ENCODE measurements around the gene RNF128. TPM values are rescaled to one million over a fixed set of nuclear protein-coding genes. Genes with fewer than 3 reads are reported as not detected.

RNF128 gene
- polyA plus RNA-seq, 1 donor (not counting 4 experiments of a cell fraction or from before 2014, with no cell fraction given): 20.1 TPM

DNA sequence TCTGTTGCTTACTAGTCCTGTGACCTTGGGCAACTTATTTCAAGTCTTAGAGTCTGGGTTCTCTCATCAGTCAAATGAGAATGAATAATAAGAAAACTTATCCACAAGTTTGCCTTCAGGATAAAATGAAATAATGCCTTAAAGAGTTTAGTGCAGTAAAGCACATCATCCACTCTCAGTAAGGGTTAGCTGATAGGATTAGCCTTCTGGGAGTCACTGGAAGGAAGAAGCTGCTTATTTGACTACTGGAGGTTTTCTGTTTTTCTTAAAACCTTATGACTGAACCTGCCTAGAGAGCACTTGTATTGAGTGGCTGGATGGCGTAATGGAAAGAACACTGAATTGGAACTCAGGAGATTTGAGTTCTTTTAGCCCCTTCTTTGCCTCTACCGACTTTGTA, 1.8 kb downstream of the RNF128 start:
- H3K4me2 ChIP-seq (ENCODE audit: control insufficient read depth, extremely low read depth, insufficient read depth, low read depth, low read length): peak overlapping the region; percentile 81
- FAIRE-seq (no peak), DNase-seq (ENCODE audit: low read depth, low spot score) (no peak)
- no peaks in the 10 kb centered on the region for H4K20me1 ChIP-seq (ENCODE audit: control insufficient read depth, extremely low read depth, insufficient read depth, low read length)
- TF ChIP-seq, protein P1, sequence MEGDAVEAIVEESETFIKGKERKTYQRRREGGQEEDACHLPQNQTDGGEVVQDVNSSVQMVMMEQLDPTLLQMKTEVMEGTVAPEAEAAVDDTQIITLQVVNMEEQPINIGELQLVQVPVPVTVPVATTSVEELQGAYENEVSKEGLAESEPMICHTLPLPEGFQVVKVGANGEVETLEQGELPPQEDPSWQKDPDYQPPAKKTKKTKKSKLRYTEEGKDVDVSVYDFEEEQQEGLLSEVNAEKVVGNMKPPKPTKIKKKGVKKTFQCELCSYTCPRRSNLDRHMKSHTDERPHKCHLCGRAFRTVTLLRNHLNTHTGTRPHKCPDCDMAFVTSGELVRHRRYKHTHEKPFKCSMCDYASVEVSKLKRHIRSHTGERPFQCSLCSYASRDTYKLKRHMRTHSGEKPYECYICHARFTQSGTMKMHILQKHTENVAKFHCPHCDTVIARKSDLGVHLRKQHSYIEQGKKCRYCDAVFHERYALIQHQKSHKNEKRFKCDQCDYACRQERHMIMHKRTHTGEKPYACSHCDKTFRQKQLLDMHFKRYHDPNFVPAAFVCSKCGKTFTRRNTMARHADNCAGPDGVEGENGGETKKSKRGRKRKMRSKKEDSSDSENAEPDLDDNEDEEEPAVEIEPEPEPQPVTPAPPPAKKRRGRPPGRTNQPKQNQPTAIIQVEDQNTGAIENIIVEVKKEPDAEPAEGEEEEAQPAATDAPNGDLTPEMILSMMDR (optimal IDR thresholded peaks at IDR 0.05 in 1 of 3, IDR thresholded peaks at IDR 0.05 in 1 of 3, conservative IDR thresholded peaks at IDR 0.05 in 1 of 3; ENCODE audit: extremely low read depth in 1 of 3, insufficient read depth in 2 of 3, low read length in 3 of 3): no peak
- TF ChIP-seq EZH2 (IDR thresholded peaks at IDR 0.05; ENCODE audit: low read length): no peak
- H3K27ac ChIP-seq (ENCODE audit: control insufficient read depth, insufficient read depth, low read length): peak overlapping the region; percentile 70
- peak overlapping the region; percentile 81 for H3K9ac ChIP-seq (ENCODE audit: control insufficient read depth, extremely low read depth, insufficient read depth, low read length)
- H3K27me3 ChIP-seq (ENCODE audit: control insufficient read depth, extremely low read depth, insufficient read depth, low read length): peaks cover 3% of the 10 kb centered on the region
- no peaks in the 10 kb centered on the region for H3K9me3 ChIP-seq (ENCODE audit: control insufficient read depth, low read depth, low read length)
- no peaks in the 10 kb centered on the region for H3K9me1 ChIP-seq (ENCODE audit: control insufficient read depth, extremely low read depth, insufficient read depth, low read length)
- peaks cover 17% of the 10 kb centered on the region for H3K79me2 ChIP-seq (ENCODE audit: control insufficient read depth, insufficient read depth, low read length)
- no peaks in the 10 kb centered on the region for H3K4me1 ChIP-seq (ENCODE audit: control insufficient read depth, extremely low read depth, insufficient read depth, low read length)
- H3K36me3 ChIP-seq (ENCODE audit: control insufficient read depth in 2 of 2, extremely low read depth in 1 of 2, insufficient read depth in 2 of 2, low read length in 2 of 2): no peaks in the 10 kb centered on the region
- no peak overlapping the region for H2AFZ ChIP-seq (ENCODE audit: control insufficient read depth, low read length)
- dilution Hi-C loops (cut with MboI; ENCODE audit: extremely low pct_ligation_motif_present, low sequenced_read_pairs): no loop called here
- peak overlapping the region; percentile 62 to 76 (median 69) for H3K4me3 ChIP-seq (ENCODE audit: control insufficient read depth in 2 of 3, extremely low read depth in 1 of 3, insufficient read depth in 2 of 3, low read depth in 1 of 3, low read length in 3 of 3)

DNA sequence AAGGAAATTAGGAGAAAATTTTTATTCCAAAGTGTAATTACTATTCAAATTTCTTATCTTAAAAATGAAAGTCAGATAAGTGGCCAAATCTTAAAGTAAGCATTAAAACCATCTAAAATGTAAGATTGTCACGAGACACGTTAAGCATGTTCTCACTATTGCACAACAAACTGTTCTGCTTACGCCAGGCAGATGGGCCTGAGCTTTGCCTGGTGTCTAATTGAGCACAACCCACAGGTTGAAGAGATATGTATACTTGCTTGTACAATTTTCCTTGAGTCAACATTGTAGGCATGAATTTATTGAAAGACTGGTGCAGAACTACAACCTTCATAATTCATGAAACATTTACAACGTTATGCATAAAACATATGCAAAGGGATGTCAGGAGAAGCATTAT, 3.9 kb downstream of the RNF128 start:
- dilution Hi-C loops (cut with MboI; ENCODE audit: extremely low pct_ligation_motif_present, low sequenced_read_pairs): no loop called here
- peaks cover 3% of the 10 kb centered on the region for H3K27me3 ChIP-seq (ENCODE audit: control insufficient read depth, extremely low read depth, insufficient read depth, low read length)

More for the DNA sequence above, 3.9 kb downstream of the RNF128 start:
- Histone ChIP-seq H3K27ac (ENCODE audit: control insufficient read depth, insufficient read depth, low read length) (no peak overlapping the region), H3K9ac (ENCODE audit: control insufficient read depth, extremely low read depth, insufficient read depth, low read length) (no peak overlapping the region), H3K9me3 (ENCODE audit: control insufficient read depth, low read depth, low read length) (no peaks in the 10 kb centered on the region), H2AFZ (ENCODE audit: control insufficient read depth, low read length) (no peak overlapping the region), H4K20me1 (ENCODE audit: control insufficient read depth, extremely low read depth, insufficient read depth, low read length) (no peaks in the 10 kb centered on the region), H3K4me1 (ENCODE audit: control insufficient read depth, extremely low read depth, insufficient read depth, low read length) (no peaks in the 10 kb centered on the region), H3K36me3 (ENCODE audit: control insufficient read depth in 2 of 2, extremely low read depth in 1 of 2, insufficient read depth in 2 of 2, low read length in 2 of 2) (no peaks in the 10 kb centered on the region), H3K9me1 (ENCODE audit: control insufficient read depth, extremely low read depth, insufficient read depth, low read length) (no peaks in the 10 kb centered on the region), H3K79me2 (ENCODE audit: control insufficient read depth, insufficient read depth, low read length) (peaks cover 18% of the 10 kb centered on the region), H3K4me2 (ENCODE audit: control insufficient read depth, extremely low read depth, insufficient read depth, low read depth, low read length) (peak overlapping the region; percentile 57), H3K4me3 (ENCODE audit: control insufficient read depth in 2 of 3, extremely low read depth in 1 of 3, insufficient read depth in 2 of 3, low read depth in 1 of 3, low read length in 3 of 3) (no peak overlapping the region)
- DNase-seq (ENCODE audit: low read depth, low spot score) (no peak), FAIRE-seq (peak; percentile 23)
- TF ChIP-seq EZH2 (IDR thresholded peaks at IDR 0.05; ENCODE audit: low read length): no peak
- TF ChIP-seq, protein P1 (optimal IDR thresholded peaks at IDR 0.05 in 1 of 3, IDR thresholded peaks at IDR 0.05 in 1 of 3, conservative IDR thresholded peaks at IDR 0.05 in 1 of 3; ENCODE audit: extremely low read depth in 1 of 3, insufficient read depth in 2 of 3, low read length in 3 of 3): no peak

Measured in keratinocyte (primary cell).